H9 (cell line): ENCODE data around the gene UNC50. TPM values are rescaled to one million over a fixed set of nuclear protein-coding genes. Genes with fewer than 3 reads are reported as not detected.

Experiments used
- DNase-seq: peaks from one replicate; pipeline ENCODE4 v3.0.0-alpha.2; 2017
- H2AFZ ChIP-seq: one replicate; pipeline ENCODE4 v1.6.1; 2013; ENCODE audit warnings: mild to moderate bottlenecking, low read length, control low read depth, moderate library complexity
- H2AK5ac ChIP-seq: 2 replicates; pipeline ENCODE4 v1.6.1; 2013; ENCODE audit warnings: low read length, control low read depth, mixed read lengths; ENCODE audit not compliant: insufficient read length
- H2BK120ac ChIP-seq: one replicate; pipeline ENCODE4 v1.6.1; 2013; ENCODE audit warnings: low read depth, mild to moderate bottlenecking, low read length, control low read depth, inconsistent platforms; ENCODE audit not compliant: poor library complexity, severe bottlenecking
- H2BK12ac ChIP-seq: 2 replicates; pipeline ENCODE4 v1.6.1; 2013; ENCODE audit warnings: low read length, control low read depth, mixed read lengths, low read depth; ENCODE audit not compliant: insufficient read length
- H2BK15ac ChIP-seq: 2 replicates; pipeline ENCODE4 v1.6.1; 2013; ENCODE audit warnings: low read depth, low read length, control low read depth
- H2BK20ac ChIP-seq: one replicate; pipeline ENCODE4 v1.6.1; 2013; ENCODE audit warnings: low read depth, mild to moderate bottlenecking, low read length, control low read depth, inconsistent platforms; ENCODE audit not compliant: poor library complexity, severe bottlenecking
- H2BK5ac ChIP-seq: 2 replicates; pipeline ENCODE4 v1.6.1; 2013; ENCODE audit warnings: low read length, control low read depth, mixed read lengths; ENCODE audit not compliant: insufficient read length
- H3K14ac ChIP-seq: 2 replicates; pipeline ENCODE4 v1.6.1; 2013; ENCODE audit warnings: low read length, control low read depth; ENCODE audit not compliant: insufficient read depth
- H3K18ac ChIP-seq: 2 replicates; pipeline ENCODE4 v1.6.1; 2013; ENCODE audit warnings: low read depth, mild to moderate bottlenecking, mixed read lengths, low read length, control low read depth; ENCODE audit not compliant: insufficient read length
- H3K23ac ChIP-seq: 2 replicates; pipeline ENCODE4 v1.6.1; 2013; ENCODE audit warnings: low read length, control low read depth, mixed read lengths, low read depth; ENCODE audit not compliant: insufficient read length
- H3K23me2 ChIP-seq: 2 replicates; pipeline ENCODE4 v1.6.1; 2013; ENCODE audit warnings: low read depth, mild to moderate bottlenecking, mixed read lengths, low read length, control low read depth; ENCODE audit not compliant: insufficient read length, poor library complexity, severe bottlenecking
- H3K27ac ChIP-seq: 2 replicates; pipeline ENCODE4 v1.5.1; 2013; ENCODE audit warnings: low read length, control low read depth, mixed read lengths, low read depth; ENCODE audit not compliant: insufficient read length
- H3K27me3 ChIP-seq: 2 replicates; pipeline ENCODE4 v1.6.1; 2013; ENCODE audit warnings: low read length, control low read depth, inconsistent platforms; ENCODE audit not compliant: insufficient read depth
- H3K4ac ChIP-seq: 2 replicates; pipeline ENCODE4 v1.6.1; 2013; ENCODE audit warnings: low read depth, mild to moderate bottlenecking, control low read depth, inconsistent platforms, low read length, moderate library complexity
- H3K4me1 ChIP-seq: 2 replicates; pipeline ENCODE4 v1.6.1; 2013; ENCODE audit warnings: low read length, control low read depth, inconsistent platforms; ENCODE audit not compliant: insufficient read depth
- H3K4me2 ChIP-seq: 2 replicates; pipeline ENCODE4 v1.6.1; 2013; ENCODE audit warnings: low read length, control low read depth, mixed read lengths; ENCODE audit not compliant: insufficient read length, insufficient read depth
- H3K56ac ChIP-seq: 2 replicates; pipeline ENCODE4 v1.6.1; 2013; ENCODE audit warnings: low read depth, mild to moderate bottlenecking, mixed read lengths, low read length, control low read depth; ENCODE audit not compliant: insufficient read length
- H3K79me1 ChIP-seq: 2 replicates; pipeline ENCODE4 v1.6.1; 2013; ENCODE audit warnings: low read depth, mild to moderate bottlenecking, moderate library complexity, low read length, control low read depth, inconsistent platforms; ENCODE audit not compliant: insufficient read depth, poor library complexity, severe bottlenecking
- H3K79me2 ChIP-seq: 2 replicates; pipeline ENCODE4 v1.6.1; 2013; ENCODE audit warnings: low read length, control low read depth, inconsistent platforms; ENCODE audit not compliant: insufficient read depth
- H3K9ac ChIP-seq: 2 replicates; pipeline ENCODE4 v1.6.1; 2013; ENCODE audit warnings: low read length, control low read depth, mixed read lengths; ENCODE audit not compliant: insufficient read length; ENCODE audit errors: extremely low read depth
- H3K9me3 ChIP-seq: one replicate; pipeline ENCODE4 v1.6.1; 2013; ENCODE audit warnings: low read depth, low read length, inconsistent platforms; ENCODE audit not compliant: control insufficient read depth
- H3T11ph ChIP-seq: one replicate; pipeline ENCODE4 v1.6.1; 2013; ENCODE audit warnings: mild to moderate bottlenecking, low read length, control low read depth, inconsistent platforms
- H4K20me1 ChIP-seq: one replicate; pipeline ENCODE4 v1.6.1; 2013; ENCODE audit not compliant: control insufficient read depth, insufficient read length, insufficient read depth
- H4K5ac ChIP-seq: 2 replicates; pipeline ENCODE4 v1.6.1; 2013; ENCODE audit warnings: low read depth, mild to moderate bottlenecking, mixed read lengths, low read length, control low read depth; ENCODE audit not compliant: insufficient read length
- H4K8ac ChIP-seq: replicated peaks from 2 replicates; pipeline ENCODE4 v1.6.1; 2013; ENCODE audit warnings: low read length, control low read depth, mixed read lengths, low read depth; ENCODE audit not compliant: insufficient read length
- H4K91ac ChIP-seq: 2 replicates; pipeline ENCODE4 v1.6.1; 2013; ENCODE audit warnings: low read depth, mild to moderate bottlenecking, moderate library complexity, mixed read lengths, low read length, control low read depth; ENCODE audit not compliant: insufficient read length
- H3K27ac Mint-ChIP-seq, 3 experiments: 2 replicates in 2 of 3; 3 replicates in 1 of 3; pipeline ENCODE4 v1.8.0; 2020 to 2021; ENCODE audit warnings: mixed read lengths in 3 of 3, mild to moderate bottlenecking in 1 of 3, moderate library complexity in 1 of 3
- H3K27me3 Mint-ChIP-seq: 2 replicates; pipeline ENCODE4 v1.8.0; 2021; ENCODE audit warnings: low read depth, mild to moderate bottlenecking, moderate library complexity, mixed read lengths
- H3K36me3 Mint-ChIP-seq, 3 experiments: 2 replicates in 2 of 3; 3 replicates in 1 of 3; pipeline ENCODE4 v1.8.0; 2020 to 2021; ENCODE audit warnings: low read depth in 3 of 3, mixed read lengths in 3 of 3; ENCODE audit not compliant: insufficient read depth in 1 of 3
- H3K4me1 Mint-ChIP-seq, 2 experiments: 2 replicates each; pipeline ENCODE4 v1.8.0; 2020; ENCODE audit warnings: mixed read lengths in 2 of 2
- H3K4me3 Mint-ChIP-seq, 2 experiments: 2 replicates in 1 of 2; 3 replicates in 1 of 2; pipeline ENCODE4 v1.8.0; 2020 to 2021; ENCODE audit warnings: mild to moderate bottlenecking in 2 of 2, mixed read lengths in 2 of 2, moderate library complexity in 1 of 2
- H3K9me3 Mint-ChIP-seq, 2 experiments: 2 replicates in 1 of 2; 3 replicates in 1 of 2; pipeline ENCODE4 v1.8.0; 2020; ENCODE audit warnings: mild to moderate bottlenecking in 2 of 2, mixed read lengths in 2 of 2, moderate library complexity in 1 of 2
- CTCF ChIP-seq: fragments of 200-600 bp; sonication (generic); conservative IDR thresholded peaks from 3 replicates; pipeline ENCODE4 v1.8.0; 2021; ENCODE audit warnings: antibody characterized with exemption, mild to moderate bottlenecking
- WGBS: extraction: QIAGEN DNeasy Blood & Tissue Kit; methylation state at CpG from one replicate; pipeline ENCODE4 v1.1.7; 2013; ENCODE audit warnings: missing lambda C conversion rate, low lambda C conversion rate, mixed read lengths; ENCODE audit not compliant: insufficient read length; ENCODE audit errors: extremely low coverage; 5-methylcytosine and 5-hydroxymethylcytosine counted together
- total RNA-seq: library from RNA; stranded (reverse); gene quantifications from 2 replicates; pipeline ENCODE4 v1.2.1, GENCODE V29; 2021

Gene UNC50
- total RNA-seq, 1 experiment from 2014 or later = 35.4 TPM

- Mint-ChIP-seq H3K27me3 (no peaks in the 10 kb centered on the region; the same call in 1 of the 2 replicates), H3K9me3 (peaks cover 5 to 14% of the 10 kb centered on the region in 2 experiments), H3K4me3 (no peak overlapping the region), H3K36me3 (peaks cover 7 to 11% (median 8%) of the 10 kb centered on the region in 3 experiments), H3K27ac (no peak overlapping the region), H3K4me1 (no peaks in the 10 kb centered on the region)
- Histone ChIP-seq H3K18ac (no peak overlapping the region), H3K56ac (no peak overlapping the region), H3K4me2 (no peak overlapping the region), H3K9ac (no peak overlapping the region), H3K23me2 (no peaks in the 10 kb centered on the region), H4K91ac (no peak overlapping the region), H2BK20ac (no peak overlapping the region), H3K27ac (no peak overlapping the region), H3K4me1 (no peaks in the 10 kb centered on the region), H2BK12ac (no peak overlapping the region), H2AFZ (no peak overlapping the region), H3K14ac (no peak overlapping the region), H3K79me2 (no peaks in the 10 kb centered on the region), H3K23ac (no peak overlapping the region), H3K4ac (no peak overlapping the region), H4K20me1 (no peaks in the 10 kb centered on the region), H3K79me1 (no peaks in the 10 kb centered on the region), H3K9me3 (no peaks in the 10 kb centered on the region), H2BK120ac (no peak overlapping the region), H4K8ac (no peak overlapping the region), H3K27me3 (no peaks in the 10 kb centered on the region), H3T11ph (no peak overlapping the region), H2AK5ac (no peak overlapping the region), H2BK5ac (no peak overlapping the region), H4K5ac (no peak overlapping the region), H2BK15ac (no peak overlapping the region)
- no peak for DNase-seq
- TF ChIP-seq CTCF = no peak
- WGBS = no CpG with 5 or more reads among the region's 3 CpGs
These were observed 57.3 kb downstream of the UNC50 start for GRCh38 chr2:98665677-98666076.

Other genes starting within 250 kb of the UNC50 start
- 55.2 and 55.3 TPM in 2 replicates for gene INPP4A, start 163.7 kb upstream of the UNC50 start, total RNA-seq
- 23.6 and 24.5 TPM in 2 replicates for gene COA5, start 77 bp upstream of the UNC50 start, total RNA-seq
- gene MGAT4A, start 122.5 kb downstream of the UNC50 start, total RNA-seq = 3.3 and 3.5 TPM in 2 replicates